Activated CD4-positive, CD25-positive, alpha-beta regulatory T cell treated with anti-CD3 and anti-CD28 coated beads, Interleukin-2, amount 50 U/mL, for 24 hours (primary cell): ENCODE measurements around the gene ARMC9.
"Not testable (repeated sequence)": the region's sequence is repeated elsewhere in the genome, so short reads cannot be mapped to it uniquely, and the experiment has no call there.

ENCODE experiments used
- ATAC-seq, 2 donors: fragments of 150-1000 bp; cut with Tn5 transposase; one replicate each; pipeline ENCODE4 v1.10.0; 2021; ENCODE audit warnings: mild to moderate bottlenecking in 1 of 2, moderate library complexity in 1 of 2

ARMC9 gene

GRCh38 chr2:231244382-231245248 is 46.2 kb downstream of the ARMC9 start:
- ATAC-seq, result no peak

DNA sequence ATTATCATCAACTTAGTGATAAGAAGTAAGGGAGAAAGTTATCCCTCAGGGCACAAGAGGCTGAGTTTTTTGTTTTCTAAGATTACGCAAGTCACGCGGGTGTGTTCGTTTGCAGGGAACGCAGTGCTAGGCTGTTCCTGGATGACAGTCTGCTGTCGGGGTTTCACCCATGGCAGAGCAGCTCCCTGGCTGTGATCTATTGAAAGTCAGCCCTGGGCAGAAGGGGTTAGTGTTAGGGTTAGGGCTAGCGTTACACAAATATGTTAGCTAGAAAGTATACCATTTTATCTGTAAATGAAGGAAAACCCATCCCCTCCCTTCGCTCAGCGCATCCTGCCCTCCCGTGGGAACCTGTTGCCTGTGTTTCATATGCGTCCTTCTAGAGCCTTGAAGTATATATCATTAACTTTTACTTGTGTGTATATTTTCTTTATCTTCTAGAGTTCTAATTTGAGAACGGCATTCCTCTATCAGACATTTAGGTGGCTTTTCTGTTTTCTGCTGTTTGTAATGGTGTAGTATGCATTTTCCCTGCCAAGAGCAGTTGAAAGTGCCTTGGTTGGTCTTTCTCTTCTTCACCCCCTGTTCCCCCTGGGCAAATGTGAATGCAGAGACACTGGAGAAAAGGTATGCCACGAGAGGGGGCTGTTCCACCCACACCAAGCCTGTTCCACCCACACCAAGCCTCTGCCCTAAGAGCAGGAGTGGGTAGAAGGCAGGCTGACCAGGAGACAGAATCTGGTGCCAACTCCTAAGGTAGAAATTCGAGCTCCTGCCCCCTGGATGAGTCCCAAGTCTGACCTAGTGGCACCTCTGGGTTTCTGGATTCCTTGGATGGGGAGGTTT is 47.0 kb downstream of the ARMC9 start:
- ATAC-seq, result no peak

GRCh38 chr2:231246171-231246842 is 47.9 kb downstream of the ARMC9 start:
- ATAC-seq, result no peak

GRCh38 chr2:231250146-231250545 is 51.7 kb downstream of the ARMC9 start:
- ATAC-seq, result no peak

DNA sequence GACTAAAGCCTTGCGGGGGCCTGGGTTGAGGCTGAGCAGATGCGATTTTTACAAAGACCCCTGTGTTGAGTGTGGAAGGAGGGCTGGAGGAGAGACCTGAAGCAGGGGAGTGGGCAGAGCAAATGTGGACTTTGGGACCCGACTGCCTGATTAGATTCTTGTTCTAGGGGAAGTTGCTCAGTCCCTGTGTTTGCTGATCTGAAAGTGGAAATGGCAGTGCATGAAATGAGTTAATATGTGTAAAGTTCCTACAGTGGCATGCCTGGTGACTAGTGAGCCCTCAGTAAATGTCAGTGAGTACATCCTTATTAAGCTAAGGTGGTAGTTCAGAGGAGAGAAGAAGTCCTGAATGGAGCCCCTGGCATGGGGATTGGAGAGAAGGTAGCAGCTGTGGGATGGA is 52.3 kb downstream of the ARMC9 start:
- ATAC-seq, result no peak

GRCh38 chr2:231253292-231253691 is 54.9 kb downstream of the ARMC9 start:
- not testable (repeated sequence) for ATAC-seq

- ATAC-seq, result no peak
Observed at GRCh38 chr2:231256494-231256893, 58.1 kb downstream of the ARMC9 start.

DNA sequence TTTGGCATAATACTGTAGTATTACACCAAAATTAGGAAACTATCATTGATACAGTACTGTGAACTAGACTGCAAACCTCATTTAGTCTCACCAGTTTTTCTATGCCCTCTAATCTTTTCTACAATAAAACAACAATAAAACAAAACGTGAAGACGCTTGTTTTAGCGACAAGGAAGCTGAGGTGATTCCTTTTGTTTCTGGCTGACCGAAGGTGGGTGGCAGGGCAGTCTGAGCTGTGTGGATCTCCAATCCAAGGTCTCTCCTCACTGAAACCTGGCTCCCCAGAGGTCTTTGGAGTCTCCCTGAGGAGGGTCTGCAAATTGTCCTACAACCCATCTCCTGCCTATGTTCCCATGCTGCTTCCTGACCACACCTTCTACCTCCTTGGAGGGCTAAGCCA is 59.3 kb downstream of the ARMC9 start:
- no peak for ATAC-seq

- no peak for ATAC-seq
Observed at GRCh38 chr2:231258701-231259100, 60.3 kb downstream of the ARMC9 start.

- no peak for ATAC-seq
Observed at GRCh38 chr2:231259104-231259503, 60.7 kb downstream of the ARMC9 start.

DNA sequence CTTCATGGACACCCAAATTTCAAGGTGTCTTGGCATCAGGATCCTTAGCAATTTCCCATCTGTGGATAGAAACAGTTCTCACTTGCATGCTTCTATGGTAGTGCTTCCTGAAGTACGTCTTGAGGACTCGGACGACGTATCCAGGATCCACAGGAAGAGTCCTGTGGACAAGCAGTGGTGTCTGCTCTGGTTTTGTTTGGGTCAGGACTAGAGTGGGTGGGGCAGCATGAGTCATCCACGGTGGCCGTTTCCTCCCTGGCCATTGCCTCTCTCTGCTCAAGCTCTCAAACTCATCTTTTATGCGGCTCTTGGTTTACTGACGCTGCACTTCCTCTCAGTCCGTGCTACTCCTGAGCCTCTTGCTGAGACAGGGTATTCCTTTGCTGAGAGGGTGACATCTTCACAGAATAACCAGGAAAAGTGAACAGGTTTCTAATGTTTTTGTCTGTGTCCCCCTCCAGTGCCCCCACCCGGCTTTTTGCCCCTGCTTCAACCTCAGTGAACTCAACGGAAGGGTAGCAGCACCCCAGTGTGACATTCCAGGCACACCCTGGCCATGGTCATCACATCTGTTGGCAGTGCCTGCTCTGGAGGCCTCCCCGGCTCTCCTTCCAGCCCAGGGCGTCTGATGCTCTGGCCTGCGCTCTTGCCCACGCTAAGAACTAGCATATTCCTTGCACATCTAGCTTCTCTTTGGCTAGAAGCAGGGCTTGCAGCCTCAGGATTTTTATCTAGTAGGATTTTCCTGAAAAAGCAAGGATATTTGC is 62.2 kb downstream of the ARMC9 start:
- no peak for ATAC-seq

- ATAC-seq, result no peak
Observed at GRCh38 chr2:231263118-231263831, 64.8 kb downstream of the ARMC9 start.

DNA sequence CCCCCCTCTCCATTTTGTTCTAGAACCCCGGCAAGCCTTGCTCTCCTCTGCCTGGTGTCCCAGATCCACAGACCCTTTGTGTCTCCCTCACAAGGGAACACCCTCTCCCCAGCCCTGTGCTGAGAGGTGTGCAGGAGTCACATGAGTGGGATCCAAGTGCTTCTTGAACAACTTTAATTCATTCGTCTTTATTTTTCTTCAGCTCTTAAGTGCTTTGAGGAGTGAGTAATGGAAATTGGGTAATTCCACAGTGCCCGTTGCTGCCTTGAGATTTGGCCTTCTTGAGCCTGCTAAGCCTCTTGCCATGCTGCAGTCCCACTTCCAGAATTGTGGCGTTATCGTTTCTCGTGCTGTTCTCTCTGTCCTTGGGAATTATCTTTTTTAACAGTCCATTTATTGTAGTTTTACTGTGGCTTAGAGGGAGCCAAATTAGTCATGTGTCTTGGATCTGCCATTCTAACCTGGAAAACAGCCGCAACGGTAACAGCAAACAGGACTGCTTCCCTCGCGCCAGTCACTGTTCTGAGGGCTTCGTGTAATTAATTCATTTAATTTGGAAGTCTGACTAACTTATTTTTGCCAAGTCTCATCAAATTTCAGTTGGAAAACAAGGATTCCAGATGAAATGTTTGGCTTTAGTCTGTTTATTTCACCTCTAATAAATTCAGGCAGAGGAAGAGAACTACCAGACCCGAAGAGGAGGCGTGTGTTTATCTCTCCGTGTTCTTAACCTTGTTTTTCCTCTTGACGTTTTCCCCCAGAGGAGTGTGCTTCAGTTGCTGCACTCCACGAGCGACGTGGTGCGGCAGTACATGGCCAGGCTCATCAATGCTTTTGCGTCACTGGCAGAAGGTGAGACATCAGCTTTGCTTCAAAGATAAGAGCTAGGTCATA is 72.0 kb downstream of the ARMC9 start:
- ATAC-seq, result no peak

DNA sequence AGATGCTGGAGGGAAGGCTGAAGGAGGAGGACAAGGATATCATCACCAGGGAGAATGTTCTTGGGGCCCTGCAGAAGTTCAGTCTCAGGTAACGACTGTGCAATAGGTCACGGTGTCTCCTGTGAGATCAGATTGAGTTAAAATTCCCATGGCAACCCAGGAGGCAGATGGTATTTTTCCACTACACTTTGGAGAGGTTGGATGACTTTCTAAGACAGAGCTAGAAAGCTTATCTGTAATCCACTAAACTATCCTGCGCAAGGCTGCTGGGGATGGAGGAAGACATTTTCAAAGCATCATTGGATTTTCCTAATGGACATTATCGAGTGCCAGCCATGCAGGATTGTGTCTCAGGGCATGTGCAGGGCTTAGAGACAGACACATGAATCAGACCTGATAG is 74.6 kb downstream of the ARMC9 start:
- no peak for ATAC-seq

- ATAC-seq, result peak in 1 of 2 donors; percentile 20
Observed at GRCh38 chr2:231276987-231277386, 78.6 kb downstream of the ARMC9 start.

DNA sequence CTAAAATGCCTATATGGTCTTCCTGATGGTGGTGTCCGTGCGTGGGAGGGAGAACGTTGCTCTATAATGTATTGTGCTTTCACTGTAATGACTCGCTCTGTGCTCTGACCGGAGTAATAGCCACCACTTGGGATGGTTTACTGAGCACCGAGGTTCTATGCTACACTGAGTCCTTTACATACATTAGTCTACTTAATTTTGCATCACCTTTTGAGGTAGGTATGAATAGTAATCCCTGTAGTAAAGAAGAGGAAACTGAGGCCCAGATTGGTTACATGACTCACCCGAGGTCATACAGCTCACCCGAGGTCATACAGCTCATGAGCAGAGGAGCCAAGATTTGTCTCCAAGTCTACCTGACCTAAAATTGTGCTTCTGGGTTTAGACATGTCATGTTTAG is 79.5 kb downstream of the ARMC9 start:
- ATAC-seq, result peak in 1 of 2 donors; percentile 41

DNA sequence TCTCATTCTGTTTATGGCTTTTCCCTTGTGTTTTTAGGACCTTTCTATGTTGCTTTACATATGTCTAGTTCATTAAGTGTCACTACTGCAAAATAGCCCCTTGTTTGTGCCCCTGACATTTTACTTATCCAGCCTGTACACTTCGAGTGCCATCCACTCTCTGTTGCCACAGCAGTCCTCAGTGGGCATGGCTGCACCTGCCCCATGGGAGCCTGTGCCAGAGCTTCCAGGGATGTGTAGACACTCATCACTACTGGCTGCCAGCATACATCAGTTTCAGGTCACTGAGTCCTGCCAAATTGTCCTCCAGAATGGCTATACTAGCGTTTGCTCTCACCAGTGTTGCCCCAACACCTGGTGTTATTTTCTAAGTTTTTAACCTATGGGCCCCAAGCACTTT is 80.4 kb downstream of the ARMC9 start:
- ATAC-seq, result no peak

GRCh38 chr2:231280846-231281245 is 82.4 kb downstream of the ARMC9 start:
- ATAC-seq, result no peak

GRCh38 chr2:231284296-231284695 is 85.9 kb downstream of the ARMC9 start:
- ATAC-seq, result no peak

- ATAC-seq, result no peak
Observed at GRCh38 chr2:231286964-231287363, 88.5 kb downstream of the ARMC9 start.

- no peak for ATAC-seq
Observed at GRCh38 chr2:231287696-231288095, 89.3 kb downstream of the ARMC9 start.
